22Rv1 (cell line): ENCODE results near the gene LEPR.

Experiments used
- CTCF ChIP-seq: fragments of 450-650 bp; IDR thresholded peaks from 2 replicates; pipeline ENCODE4 v1.5.1; 2017; ENCODE audit warnings: mild to moderate bottlenecking
- ZFX ChIP-seq: fragments of 450-650 bp; IDR thresholded peaks from 2 replicates; pipeline ENCODE4 v1.6.1; 2017; ENCODE audit warnings: antibody characterized with exemption, borderline replicate concordance

GRCh38 chr1:65435987-65436386, 15.5 kb downstream of the LEPR start:
- TF ChIP-seq CTCF (no peak), ZFX (no peak)
